GM23338 (cell line): ENCODE measurements around the gene EXOC2.

Experiments
- EZH2 ChIP-seq: fragments of 200-600 bp; sonication (generic); IDR thresholded peaks from one replicate; pipeline ENCODE4 v1.8.0; 2017; ENCODE audit warnings: antibody characterized with exemption, mild to moderate bottlenecking, low read depth; ENCODE audit not compliant: unreplicated experiment
- TF ChIP-seq, protein P1 (sequence below), 2 experiments: fragments of 200-600 bp in 1 of 2; sonication (generic) in 1 of 2; conservative IDR thresholded peaks; 2 replicates each; pipeline versions ENCODE4 v1.5.1 to v1.6.1; 2016 to 2017; ENCODE audit warnings: antibody characterized with exemption in 2 of 2, low read depth in 2 of 2, mild to moderate bottlenecking in 2 of 2, moderate library complexity in 1 of 2

DNA sequence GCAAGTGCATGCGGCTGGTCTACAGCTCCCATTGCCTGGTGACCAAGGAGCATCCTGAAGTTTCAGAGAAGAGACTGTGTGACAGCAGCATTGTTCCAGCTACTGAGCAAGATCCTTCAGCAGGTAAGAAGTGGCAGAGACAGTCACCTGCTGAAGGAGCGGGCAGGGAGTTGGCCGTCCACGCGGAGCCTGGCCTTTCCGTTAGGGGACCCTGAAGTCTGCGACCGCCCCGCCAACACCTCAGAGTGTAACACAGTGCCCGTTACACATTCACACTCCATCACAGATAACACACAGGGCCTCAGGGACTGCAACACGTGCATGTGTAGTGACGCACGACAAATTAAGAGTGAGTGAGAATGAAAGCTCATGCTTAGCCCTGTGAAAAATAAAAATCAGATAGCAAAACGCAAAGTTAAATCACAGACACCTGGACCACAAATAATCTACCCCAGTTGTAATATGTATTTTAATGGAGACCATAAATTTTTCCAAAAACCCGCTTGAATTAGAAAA, 207.2 kb downstream of the EXOC2 start:
- no peak for TF ChIP-seq EZH2
- TF ChIP-seq, protein P1, sequence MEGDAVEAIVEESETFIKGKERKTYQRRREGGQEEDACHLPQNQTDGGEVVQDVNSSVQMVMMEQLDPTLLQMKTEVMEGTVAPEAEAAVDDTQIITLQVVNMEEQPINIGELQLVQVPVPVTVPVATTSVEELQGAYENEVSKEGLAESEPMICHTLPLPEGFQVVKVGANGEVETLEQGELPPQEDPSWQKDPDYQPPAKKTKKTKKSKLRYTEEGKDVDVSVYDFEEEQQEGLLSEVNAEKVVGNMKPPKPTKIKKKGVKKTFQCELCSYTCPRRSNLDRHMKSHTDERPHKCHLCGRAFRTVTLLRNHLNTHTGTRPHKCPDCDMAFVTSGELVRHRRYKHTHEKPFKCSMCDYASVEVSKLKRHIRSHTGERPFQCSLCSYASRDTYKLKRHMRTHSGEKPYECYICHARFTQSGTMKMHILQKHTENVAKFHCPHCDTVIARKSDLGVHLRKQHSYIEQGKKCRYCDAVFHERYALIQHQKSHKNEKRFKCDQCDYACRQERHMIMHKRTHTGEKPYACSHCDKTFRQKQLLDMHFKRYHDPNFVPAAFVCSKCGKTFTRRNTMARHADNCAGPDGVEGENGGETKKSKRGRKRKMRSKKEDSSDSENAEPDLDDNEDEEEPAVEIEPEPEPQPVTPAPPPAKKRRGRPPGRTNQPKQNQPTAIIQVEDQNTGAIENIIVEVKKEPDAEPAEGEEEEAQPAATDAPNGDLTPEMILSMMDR (conservative IDR thresholded peaks at IDR 0.05; ENCODE audit: low read depth in 2 of 2), result no peak
